ENCODE results near the gene PRKACA. TPM values are rescaled to one million over a fixed set of nuclear protein-coding genes. Genes with fewer than 3 reads are reported as not detected.

Gene PRKACA
- total RNA-seq, 4 donors from 2014 or later = 26.9 to 59.4 (median 41.3) TPM

- 57 to 62% methylated on average over 8 of the region's 8 CpGs for WGBS, 2 donors
- no peak for TF ChIP-seq POLR2A (IDR thresholded peaks at IDR 0.05)
- TF ChIP-seq, protein P1, sequence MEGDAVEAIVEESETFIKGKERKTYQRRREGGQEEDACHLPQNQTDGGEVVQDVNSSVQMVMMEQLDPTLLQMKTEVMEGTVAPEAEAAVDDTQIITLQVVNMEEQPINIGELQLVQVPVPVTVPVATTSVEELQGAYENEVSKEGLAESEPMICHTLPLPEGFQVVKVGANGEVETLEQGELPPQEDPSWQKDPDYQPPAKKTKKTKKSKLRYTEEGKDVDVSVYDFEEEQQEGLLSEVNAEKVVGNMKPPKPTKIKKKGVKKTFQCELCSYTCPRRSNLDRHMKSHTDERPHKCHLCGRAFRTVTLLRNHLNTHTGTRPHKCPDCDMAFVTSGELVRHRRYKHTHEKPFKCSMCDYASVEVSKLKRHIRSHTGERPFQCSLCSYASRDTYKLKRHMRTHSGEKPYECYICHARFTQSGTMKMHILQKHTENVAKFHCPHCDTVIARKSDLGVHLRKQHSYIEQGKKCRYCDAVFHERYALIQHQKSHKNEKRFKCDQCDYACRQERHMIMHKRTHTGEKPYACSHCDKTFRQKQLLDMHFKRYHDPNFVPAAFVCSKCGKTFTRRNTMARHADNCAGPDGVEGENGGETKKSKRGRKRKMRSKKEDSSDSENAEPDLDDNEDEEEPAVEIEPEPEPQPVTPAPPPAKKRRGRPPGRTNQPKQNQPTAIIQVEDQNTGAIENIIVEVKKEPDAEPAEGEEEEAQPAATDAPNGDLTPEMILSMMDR (IDR thresholded peaks at IDR 0.05) = no peak
- TF ChIP-seq EP300 (IDR thresholded peaks at IDR 0.05) = no peak
- Histone ChIP-seq H3K4me3 (no peak overlapping the region), H3K36me3 (no peaks in the 10 kb centered on the region), H3K27ac (no peak overlapping the region), H3K4me1 (peaks cover 0 to 22% (median 5%) of the 10 kb centered on the region in 4 donors), H3K9me3 (no peaks in the 10 kb centered on the region), H3K27me3 (peaks cover 2 to 65% of the 10 kb centered on the region in 2 donors)
- no peak for DNase-seq (ENCODE audit: low spot score in 2 of 2)
These were observed 57.9 kb downstream of the PRKACA start for GRCh38 chr19:14059652-14060155.

GRCh38 chr19:14059093-14059480, 58.5 kb downstream of the PRKACA start:
- no peak for DNase-seq (ENCODE audit: low spot score in 2 of 2)
- H3K4me1 ChIP-seq = peaks cover 0 to 22% (median 5%) of the 10 kb centered on the region in 4 donors
- no peaks in the 10 kb centered on the region for H3K36me3 ChIP-seq
- H3K9me3 ChIP-seq = peaks cover 0 to 4% (median 0%) of the 10 kb centered on the region in 4 donors
- WGBS, 2 donors = 13 to 16% methylated on average over 14 to 15 of the region's 15 CpGs
- no peak overlapping the region for H3K4me3 ChIP-seq
- TF ChIP-seq, protein P1 (IDR thresholded peaks at IDR 0.05) = peak; percentile 34 to 47 (median 41)
- TF ChIP-seq POLR2A (IDR thresholded peaks at IDR 0.05) = no peak
- no peak for TF ChIP-seq EP300 (IDR thresholded peaks at IDR 0.05)
- peaks cover 2 to 62% of the 10 kb centered on the region in 2 donors for H3K27me3 ChIP-seq
- no peak overlapping the region for H3K27ac ChIP-seq

DNA sequence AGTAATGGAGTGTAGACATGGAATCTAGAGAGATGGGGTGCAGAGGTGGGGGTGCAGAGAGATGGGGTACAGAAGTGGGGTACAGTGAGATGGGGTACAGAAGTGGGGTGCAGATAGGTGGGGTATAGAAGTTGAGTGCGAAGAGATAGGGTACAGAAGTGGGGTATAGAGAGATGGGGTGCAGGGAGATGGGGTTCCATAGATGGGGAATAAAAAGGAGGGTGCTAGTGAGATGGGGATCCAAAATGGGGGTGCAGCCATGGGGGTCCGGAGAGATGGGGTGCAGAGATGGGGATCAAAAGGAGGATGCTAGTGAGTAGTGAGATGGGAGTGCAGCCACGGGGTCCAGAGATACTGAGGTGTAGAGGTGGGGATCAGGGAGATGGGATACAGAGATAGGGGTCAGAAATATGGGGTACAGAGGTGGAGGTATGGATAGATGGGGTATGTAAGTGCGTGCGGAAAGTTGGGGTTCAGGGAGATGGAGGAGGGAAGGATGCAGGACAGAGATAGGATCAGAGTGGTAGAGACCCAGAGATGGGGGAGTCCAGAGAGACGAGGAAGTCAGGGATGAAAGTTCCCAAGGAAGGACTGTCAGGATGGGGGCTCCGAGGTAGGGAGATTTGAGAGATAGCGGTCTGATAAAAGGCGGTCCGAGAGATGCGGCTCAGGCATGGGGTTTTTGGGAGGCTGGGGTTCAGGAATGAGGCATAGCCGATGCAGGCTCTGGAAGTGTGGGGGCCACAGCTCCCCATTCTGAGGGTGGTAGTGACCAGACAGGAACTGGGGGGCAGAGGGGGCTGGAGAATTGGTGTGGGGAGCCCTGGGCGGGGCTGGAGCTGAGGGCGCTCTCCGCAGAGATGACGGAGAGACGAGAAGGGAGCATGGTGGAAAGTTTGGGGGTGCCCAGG, 59.1 kb downstream of the PRKACA start:
- peak overlapping the region in 1 of 4 donors; percentile 48 for H3K4me3 ChIP-seq
- DNase-seq (ENCODE audit: low spot score in 2 of 2) = no peak
- WGBS, 2 donors = 23 to 24% methylated on average over 17 of the region's 17 CpGs
- peaks cover 0 to 10% (median 0%) of the 10 kb centered on the region in 4 donors for H3K9me3 ChIP-seq
- TF ChIP-seq, protein P1 (IDR thresholded peaks at IDR 0.05) = no peak
- TF ChIP-seq POLR2A (IDR thresholded peaks at IDR 0.05) (no peak), EP300 (IDR thresholded peaks at IDR 0.05) (no peak)
- H3K27me3 ChIP-seq = peaks cover 2 to 62% of the 10 kb centered on the region in 2 donors
- peaks cover 0 to 22% (median 5%) of the 10 kb centered on the region in 4 donors for H3K4me1 ChIP-seq
- no peak overlapping the region for H3K27ac ChIP-seq
- H3K36me3 ChIP-seq = peaks cover 0 to 4% (median 0%) of the 10 kb centered on the region in 3 donors

DNA sequence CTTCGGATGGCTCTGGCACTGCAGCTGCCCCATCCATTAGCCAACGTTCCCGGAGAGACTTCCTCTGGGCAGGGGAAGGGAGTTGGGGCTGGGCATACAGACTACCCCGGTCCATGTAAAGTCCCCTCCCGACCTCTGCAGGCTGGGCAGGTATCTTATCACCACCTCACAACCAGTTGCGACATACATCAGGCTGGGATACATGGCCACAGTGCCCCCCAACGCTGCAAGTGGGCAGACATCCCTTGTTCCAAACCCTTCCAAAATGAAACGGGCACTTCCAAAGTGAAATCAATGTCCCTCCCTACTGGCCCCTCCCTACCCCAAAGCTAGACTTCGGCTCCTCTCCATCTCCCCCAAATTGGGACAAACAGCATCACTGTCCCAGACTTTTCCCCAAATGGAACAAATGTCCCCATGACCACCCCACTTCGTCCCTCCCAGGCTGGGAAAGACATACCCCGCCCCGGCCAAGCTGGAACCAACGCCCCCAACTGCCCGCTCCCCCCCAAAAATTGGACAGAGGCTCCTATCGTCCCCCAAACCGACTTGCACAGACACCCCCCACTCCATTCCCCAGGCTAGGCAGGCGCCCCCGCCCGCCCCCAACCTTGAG, 60.7 kb downstream of the PRKACA start:
- TF ChIP-seq POLR2A (IDR thresholded peaks at IDR 0.05) = no peak
- TF ChIP-seq, protein P1 (IDR thresholded peaks at IDR 0.05) = no peak
- TF ChIP-seq EP300 (IDR thresholded peaks at IDR 0.05) = no peak
- no peak overlapping the region for H3K27ac ChIP-seq
- H3K27me3 ChIP-seq = peaks cover 2 to 52% of the 10 kb centered on the region in 2 donors
- peaks cover 0 to 22% (median 5%) of the 10 kb centered on the region in 4 donors for H3K4me1 ChIP-seq
- 26 to 33% methylated on average over 18 to 19 of the region's 19 CpGs for WGBS, 2 donors
- DNase-seq (ENCODE audit: low spot score in 2 of 2) = no peak
- H3K36me3 ChIP-seq = peaks cover 0 to 14% (median 0%) of the 10 kb centered on the region in 3 donors
- H3K9me3 ChIP-seq = peaks cover 0 to 17% (median 0%) of the 10 kb centered on the region in 4 donors
- H3K4me3 ChIP-seq = peak overlapping the region in 3 of 4 donors; percentile 18 to 48 (median 28)
